ENCODE measurements around the gene SLC35G3.
A peak's percentile ranks its signal among the peaks of the same experiment; 100 is the strongest.
"Not testable (repeated sequence)": the region's sequence is repeated elsewhere in the genome, so short reads cannot be mapped to it uniquely, and the experiment has no call there.

Gene SLC35G3

GRCh38 chr17:35202582-35202981, 8.4 kb upstream of the SLC35G3 start:
- not testable (repeated sequence) for DNase-seq

DNA sequence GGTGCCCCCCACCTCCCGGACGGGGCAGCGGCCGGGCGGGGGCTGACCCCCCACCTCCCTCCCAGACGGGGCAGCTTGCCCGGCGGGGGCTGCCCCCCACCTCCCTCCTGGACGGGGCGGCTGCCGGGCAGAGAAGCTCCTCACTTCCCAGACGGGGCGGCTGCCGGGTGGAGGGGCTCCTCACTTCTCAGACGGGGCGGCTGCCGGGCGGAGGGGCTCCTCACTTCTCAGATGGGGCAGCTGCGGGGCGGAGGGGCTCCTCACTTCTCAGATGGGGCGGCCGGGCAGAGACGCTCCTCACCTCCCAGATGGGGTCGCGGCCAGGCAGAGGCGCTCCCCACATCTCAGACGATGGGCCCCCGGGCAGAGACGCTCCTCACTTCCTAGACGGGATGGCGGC, 869 bp upstream of the SLC35G3 start:
- not testable (repeated sequence) for DNase-seq

DNA sequence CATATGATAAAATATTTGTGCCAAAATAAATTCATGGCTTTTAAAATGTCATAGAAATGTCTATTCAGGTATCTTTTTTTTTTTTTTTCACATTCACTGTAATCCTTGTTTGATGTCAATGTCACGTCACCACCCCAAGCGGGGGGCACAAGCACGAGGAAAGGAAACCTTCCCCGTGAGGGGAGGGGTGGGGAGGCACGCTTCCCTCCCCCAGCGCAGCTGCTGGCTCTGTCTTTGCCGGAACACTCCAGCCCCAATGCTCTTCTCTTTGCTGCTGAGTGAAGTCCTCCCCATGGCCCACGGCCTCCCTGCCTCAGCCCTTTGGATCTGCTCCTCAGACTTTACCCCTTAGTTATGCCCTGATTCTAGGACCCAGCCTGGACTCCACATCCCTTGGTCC, 1.5 kb downstream of the SLC35G3 start:
- no peak for DNase-seq

GRCh38 chr17:35191001-35191695, 3.0 kb downstream of the SLC35G3 start:
- no peak for DNase-seq

DNA sequence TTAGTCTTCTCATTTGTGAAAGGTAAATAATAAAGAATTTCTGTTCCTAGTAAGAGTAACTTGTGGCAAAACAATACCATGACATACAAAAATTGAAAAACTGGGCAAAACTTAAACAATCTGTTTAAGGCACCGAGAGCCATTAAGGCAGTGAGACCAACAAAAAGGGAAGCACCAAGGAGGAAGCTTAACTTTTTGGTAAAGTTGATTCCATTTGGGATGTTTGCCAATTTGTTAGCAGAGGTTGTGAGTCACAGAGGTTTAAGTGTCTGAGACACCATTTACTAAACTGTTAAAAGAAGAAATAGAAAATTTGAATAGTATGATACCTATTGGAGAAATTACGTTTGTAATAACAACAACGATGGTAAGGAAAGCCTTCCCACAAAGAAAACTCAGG, 4.9 kb downstream of the SLC35G3 start:
- no peak for DNase-seq

DNA sequence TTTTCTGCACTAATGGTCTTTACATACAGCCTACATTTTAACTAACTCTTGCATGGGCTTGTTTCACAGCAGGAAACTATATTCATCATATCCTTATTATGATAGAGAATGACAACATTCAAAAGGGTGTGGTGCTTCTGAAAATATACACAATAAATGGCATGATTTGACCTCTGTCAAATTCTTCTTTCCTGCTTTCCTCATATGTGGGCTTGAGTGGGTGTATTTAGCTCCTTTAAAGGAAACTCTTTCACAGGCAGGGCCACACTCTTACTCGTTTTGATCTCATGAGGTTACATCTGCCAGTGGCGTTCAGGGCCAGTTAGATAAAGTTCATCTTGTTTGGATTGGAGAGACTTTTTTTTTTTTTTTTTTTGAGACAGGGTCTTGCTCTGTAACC, 6.1 kb downstream of the SLC35G3 start:
- no peak for DNase-seq

- DNase-seq, result no peak
These were observed 6.7 kb downstream of the SLC35G3 start for GRCh38 chr17:35187481-35187880.

DNA sequence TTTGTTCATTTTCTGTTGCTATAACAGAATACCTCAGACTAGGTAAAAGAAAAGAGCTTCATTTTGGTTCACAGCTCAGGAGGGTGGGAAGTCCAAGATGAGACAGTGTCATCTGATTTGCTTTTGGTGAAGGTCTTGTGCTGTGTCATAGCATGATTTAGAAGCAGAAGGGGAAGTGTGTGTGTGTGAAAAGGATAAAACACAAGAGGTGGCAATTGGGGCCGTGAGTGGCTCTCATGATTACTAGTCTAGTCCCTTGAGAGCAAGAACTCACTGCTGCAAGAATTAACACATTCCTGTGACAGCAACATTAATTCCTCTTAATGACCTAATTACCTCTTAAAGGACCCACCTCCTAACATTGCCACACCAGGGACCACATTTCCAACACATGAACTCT, 8.3 kb downstream of the SLC35G3 start:
- DNase-seq, result no peak

DNA sequence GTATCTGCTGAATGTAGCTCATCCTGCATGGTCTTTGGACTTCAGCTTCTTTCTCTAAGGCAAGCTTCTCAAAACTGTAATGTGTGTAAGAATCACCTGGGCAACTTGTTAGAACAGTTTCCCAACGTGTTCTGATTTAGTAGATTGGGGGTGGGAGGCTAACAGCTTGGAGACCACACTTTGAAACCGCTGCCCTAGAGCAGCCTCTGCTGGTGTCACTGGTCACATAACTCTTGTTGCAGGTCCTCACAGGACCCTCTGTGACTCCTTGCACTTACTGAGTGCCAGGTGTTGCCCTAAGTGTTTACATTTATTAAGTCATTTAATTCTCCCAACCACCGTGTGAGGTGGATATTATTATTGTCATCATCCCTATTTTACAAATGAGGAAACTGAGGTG, 9.9 kb downstream of the SLC35G3 start:
- no peak for DNase-seq

DNA sequence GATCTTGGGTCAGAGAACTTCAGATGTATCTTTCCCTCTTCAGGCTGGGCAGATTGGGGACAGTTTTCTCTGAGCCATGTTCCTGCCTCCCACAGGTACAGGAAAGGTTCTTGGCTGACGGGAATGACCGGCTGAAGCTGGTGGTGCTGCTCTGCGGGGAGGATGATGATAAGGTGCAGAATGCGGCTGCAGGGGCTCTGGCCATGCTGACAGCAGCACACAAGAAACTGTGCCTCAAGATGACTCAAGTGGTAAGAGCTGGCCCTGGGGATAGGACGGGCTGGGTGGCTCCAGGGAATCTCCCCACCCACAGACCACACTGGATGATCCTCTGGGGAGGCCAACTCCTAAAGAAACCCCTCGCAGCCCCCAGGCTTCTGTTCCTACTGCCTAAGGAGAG, 10.9 kb downstream of the SLC35G3 start:
- DNase-seq, result no peak

DNA sequence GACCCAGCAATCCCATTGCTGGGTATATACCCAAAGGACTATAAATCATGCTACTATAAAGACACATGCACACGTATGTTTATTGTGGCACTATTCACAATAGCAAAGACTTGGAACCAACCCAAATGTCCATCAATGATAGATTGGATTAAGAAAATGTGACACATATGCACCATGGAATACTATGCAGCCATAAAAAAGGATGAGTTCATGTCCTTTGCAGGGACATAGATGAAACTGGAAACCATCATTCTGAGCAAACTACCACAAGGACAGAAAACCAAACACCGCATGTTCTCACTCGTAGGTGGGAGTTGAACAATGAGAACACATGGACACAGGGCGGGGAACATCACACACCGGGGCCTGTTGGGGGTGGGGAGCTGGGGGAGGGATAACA, 14.8 kb downstream of the SLC35G3 start:
- not testable (repeated sequence) for DNase-seq

DNA sequence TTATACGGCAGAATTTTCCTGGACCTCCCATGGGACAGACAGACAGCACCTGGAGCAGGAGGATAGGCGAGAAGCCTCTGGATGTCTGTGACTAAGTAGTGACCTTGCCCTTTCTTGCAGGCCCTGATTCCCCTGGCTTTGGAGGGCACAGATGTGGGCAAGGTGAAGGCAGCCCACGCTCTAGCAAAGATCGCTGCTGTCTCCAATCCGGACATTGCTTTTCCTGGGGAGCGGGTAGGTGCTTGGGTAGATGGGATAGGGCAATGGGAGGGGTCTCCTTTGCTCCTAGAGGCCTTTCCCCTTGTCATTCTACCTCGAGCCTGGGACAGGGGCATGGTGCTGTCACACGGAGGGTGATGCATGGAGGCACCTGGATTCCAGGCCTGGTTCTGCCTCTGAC, 17.3 kb downstream of the SLC35G3 start:
- no peak for DNase-seq

DNA sequence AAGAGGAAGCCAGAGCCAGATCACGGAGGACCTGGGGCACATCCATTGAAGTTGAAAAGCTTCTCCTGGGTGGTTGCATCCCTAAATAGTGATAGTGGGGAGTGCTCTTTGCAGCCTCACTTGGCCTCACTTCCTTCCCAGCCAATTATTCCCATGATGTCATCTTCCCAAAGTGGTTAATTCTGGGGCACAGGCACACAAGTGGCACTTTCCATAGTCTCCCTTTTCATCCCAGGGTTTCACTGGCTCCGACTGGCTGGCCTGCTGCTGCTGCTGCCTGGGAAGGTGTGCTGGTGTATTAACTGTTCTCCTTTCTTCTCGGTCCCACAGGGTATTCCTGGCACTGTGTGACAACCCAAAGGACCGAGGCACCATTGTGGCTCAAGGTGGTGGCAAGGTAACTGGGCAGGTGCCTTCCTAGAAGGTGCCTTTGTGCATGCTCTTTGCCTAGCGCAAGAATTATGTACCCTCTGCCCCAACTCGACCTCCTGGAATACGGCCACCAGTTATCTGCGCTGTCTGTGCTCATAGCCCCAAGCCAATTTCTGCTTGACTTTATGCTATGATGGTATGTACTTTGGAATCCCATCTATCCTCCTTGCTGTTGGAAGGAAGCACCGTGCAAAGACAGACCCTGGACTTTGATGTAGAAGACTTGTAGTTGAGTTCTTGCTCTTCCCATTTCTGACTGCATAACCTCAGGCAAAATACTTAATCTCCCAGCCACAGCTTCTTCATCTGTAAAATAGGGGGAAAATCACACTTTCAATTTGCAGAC, 18.4 kb downstream of the SLC35G3 start:
- DNase-seq, result no peak

GRCh38 chr17:35174835-35175334, 19.3 kb downstream of the SLC35G3 start:
- no peak for DNase-seq

DNA sequence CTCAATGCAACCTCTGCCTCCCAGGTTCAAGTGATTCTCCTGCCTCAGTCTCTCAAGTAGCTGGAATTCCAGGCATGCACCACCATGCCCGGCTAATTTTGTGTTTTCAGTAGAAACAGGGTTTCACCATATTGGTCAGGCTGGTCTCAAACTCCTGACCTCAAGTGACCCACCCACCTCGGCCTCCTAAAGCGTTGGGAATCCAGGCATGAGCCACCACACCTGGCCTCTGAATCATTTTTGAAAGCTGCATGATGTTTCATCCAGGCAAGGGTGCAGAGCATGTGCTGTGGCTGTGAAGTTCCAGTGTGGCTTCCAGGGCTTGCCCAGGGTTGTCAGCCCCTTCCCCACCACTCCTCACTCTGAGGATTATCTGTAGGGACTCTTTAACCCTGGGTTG, 21.9 kb downstream of the SLC35G3 start:
- not testable (repeated sequence) for DNase-seq

DNA sequence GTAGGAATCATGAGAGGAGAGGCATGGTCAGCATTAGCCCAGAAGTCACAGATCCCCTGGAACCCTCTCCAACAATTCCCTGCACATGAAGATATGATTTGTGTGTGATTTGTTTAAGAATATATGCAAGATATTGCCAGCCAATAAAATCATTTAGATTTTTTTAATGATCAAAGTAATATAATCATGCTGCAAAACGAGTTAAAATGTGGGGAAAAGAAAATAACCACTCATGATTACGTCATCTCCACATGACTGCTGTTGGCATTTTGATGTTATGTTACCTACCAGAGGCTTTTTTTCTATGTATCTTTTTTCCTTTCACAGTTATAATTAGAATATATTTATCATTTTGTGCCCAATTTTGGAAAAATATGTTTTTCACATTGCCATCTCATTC, 22.4 kb downstream of the SLC35G3 start:
- no peak for DNase-seq

DNA sequence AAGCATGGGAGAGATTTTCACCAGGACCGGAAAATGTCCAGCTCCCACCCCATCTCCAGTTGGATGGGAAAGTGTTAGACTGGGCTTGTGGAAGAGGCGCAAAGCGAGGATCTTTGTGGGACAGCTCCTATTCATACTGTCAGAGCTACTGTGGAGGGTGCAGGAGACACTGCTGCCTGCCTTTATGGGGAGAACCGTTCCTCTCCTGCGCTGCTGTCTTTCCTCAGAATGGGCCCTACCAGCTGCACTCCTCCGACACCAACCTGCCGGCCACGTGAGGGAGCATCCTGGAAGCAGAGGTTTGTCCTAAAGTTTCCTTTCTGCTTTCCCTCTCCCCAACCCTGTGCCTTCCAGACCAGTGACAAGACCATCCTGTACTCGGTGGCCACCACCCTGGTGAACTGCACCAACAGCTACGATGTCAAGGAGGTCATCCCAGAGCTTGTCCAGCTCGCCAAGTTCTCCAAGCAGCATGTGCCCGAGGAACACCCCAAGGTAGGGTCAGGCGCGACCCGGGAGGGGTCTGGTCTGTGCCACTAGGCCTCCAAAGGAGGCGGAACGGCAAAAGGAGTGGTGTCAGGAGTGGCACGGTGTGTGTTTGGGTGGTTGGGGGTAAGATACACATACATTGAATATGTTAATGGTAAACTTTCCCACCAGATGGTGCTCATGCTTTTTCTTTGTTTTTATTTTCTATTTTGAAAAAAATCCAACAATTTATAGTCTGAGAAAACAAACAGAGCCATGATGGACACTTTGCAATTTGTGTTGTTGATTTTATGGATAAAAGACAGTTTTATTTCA, 23.0 kb downstream of the SLC35G3 start:
- DNase-seq, result peak; percentile 7

DNA sequence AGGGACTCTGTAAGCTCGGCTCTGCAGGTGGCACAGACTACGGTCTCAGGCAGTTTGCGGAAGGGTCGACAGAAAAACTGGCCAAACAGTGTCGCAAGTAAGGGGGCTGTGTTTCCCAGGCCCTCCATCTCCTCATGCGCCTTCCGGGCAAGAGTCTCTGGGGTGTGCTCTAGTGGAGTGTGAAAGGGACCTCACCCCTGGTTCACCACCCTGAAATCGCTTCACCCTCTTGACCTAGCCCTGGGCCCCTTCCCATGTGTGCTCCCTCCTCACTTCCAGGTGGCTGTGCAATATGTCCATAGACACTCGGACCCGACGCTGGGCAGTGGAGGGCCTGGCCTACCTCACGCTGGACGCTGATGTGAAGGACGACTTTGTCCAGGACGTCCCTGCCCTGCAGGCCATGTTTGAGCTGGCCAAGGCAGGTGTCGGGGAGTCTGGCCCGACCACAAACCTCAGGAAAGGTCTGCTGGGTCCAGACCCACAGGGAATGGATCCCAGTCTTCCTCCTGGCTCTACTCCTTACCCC, 24.3 kb downstream of the SLC35G3 start:
- DNase-seq, result no peak

- DNase-seq, result no peak
These were observed 26.5 kb downstream of the SLC35G3 start for GRCh38 chr17:35167666-35168065.

DNA sequence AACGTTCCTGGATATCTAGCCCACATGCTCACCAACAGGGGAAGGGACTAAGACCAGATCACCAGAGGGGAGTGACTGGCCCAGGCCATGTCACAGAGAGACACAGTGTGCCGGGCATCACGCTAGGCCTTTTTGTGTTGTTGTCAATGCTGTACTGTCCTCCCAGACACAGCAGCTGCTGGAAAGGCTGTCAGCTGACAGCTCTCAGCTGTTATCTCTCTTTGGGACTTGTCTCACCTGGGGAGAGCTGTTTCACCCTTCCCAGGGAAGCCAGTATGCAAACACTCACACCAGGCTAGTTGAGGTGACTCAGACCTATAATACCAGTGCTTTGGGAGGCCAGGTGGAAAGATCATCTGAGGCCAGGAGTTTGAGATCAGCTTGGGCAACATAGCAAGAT, 27.1 kb downstream of the SLC35G3 start:
- DNase-seq, result no peak

- no peak for DNase-seq
These were observed 27.7 kb downstream of the SLC35G3 start for GRCh38 chr17:35166526-35166925.

DNA sequence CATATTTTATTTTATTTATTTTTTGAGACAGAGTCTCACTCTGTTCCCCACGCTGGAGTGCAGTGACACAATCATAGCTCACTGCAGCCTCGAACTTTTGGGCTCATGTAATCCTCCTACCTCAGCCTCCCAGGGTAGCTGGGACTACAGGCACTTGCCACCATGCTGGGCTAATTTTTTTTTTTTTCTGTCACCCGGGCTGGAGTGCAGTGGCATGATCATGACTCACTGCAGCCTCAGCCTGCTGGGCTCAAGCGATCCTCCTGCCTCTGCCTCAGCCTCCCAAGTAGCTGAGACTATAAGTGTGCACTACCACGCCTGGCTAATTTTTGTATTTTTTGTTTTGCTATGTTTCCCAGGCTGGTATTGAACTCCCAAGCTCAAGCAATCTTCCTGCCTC, 29.5 kb downstream of the SLC35G3 start:
- no peak for DNase-seq

DNA sequence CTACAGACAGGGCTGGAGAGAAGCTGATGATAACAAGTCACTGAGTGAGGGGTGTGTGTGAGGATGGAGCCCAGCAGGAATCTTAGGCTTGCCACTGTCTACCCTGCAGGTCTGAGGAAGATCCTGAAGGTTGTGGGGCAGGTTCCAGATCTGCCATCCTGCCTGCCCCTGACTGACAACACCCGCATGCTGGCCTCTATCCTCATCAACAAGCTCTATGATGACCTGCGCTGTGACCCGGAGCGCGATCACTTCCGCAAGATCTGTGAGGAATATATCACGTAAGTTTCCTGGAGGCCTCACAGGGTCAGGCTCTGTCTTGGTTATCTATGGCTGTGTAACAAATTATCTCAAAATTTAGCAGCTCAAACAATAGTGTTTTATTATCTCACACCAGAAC, 30.3 kb downstream of the SLC35G3 start:
- no peak for DNase-seq

Measured in amniotic stem cell (primary cell).